Testis (tissue), 3 donors: ENCODE results near the gene ITPR2. TPM values are rescaled to one million over a fixed set of nuclear protein-coding genes. Genes with fewer than 3 reads are reported as not detected.

Experiments
- DNase-seq: peaks from one replicate; pipeline ENCODE4 v3.0.0-alpha.2; 2019
- H3K27ac ChIP-seq, 2 donors: fragments of 200-600 bp; sonication (generic); one replicate each; pipeline ENCODE4 v1.5.1; 2019
- H3K27me3 ChIP-seq: fragments of 200-600 bp; sonication (generic); one replicate; pipeline ENCODE4 v1.5.1; 2019
- H3K36me3 ChIP-seq: fragments of 200-600 bp; sonication (generic); one replicate; pipeline ENCODE4 v1.5.1; 2017; ENCODE audit warnings: low read depth; ENCODE audit errors: missing control alignments
- H3K4me1 ChIP-seq: fragments of 200-600 bp; sonication (generic); one replicate; pipeline ENCODE4 v1.5.1; 2019
- H3K4me3 ChIP-seq, 2 donors: fragments of 200-600 bp; sonication (generic); one replicate each; pipeline ENCODE4 v1.5.1; 2017 to 2019
- H3K9me3 ChIP-seq: fragments of 200-600 bp; sonication (generic); one replicate; pipeline ENCODE4 v1.5.1; 2017
- CTCF ChIP-seq, 3 experiments: fragments of 450-650 bp in 2 of 3; fragments of 200-600 bp in 1 of 3; sonication (generic) in 1 of 3; IDR thresholded peaks; one replicate each; pipeline ENCODE4 v1.5.1; 2016 to 2019; ENCODE audit warnings: antibody characterized with exemption in 3 of 3, mild to moderate bottlenecking in 2 of 3, moderate library complexity in 1 of 3
- POLR2A ChIP-seq: fragments of 450-650 bp; IDR thresholded peaks from one replicate; pipeline ENCODE4 v1.6.1; 2017; ENCODE audit warnings: antibody characterized with exemption, mild to moderate bottlenecking, moderate library complexity
- WGBS, 2 donors: methylation state at CpG; one replicate each; pipeline ENCODE4 v1.1.5; 2018; 5-methylcytosine and 5-hydroxymethylcytosine counted together
- intact Hi-C: fragments of 100-400 bp; cut with DNase I; formaldehyde crosslinking; loops from one replicate; pipeline ENCODE4 v1.15.1; 2023; ENCODE audit warnings: low total_unique reads
- polyA plus RNA-seq: library from polyadenylated mRNA; stranded (reverse); fragments of 350-450 nt; fragmentation: Illumina TruSeq; extraction: RNeasy Lipid Tissue Mini Kit (QIAGEN cat#74804); gene quantifications from one replicate; pipeline ENCODE4 v1.2.3, GENCODE V29; 2014; ENCODE audit warnings: low read depth, low replicate concordance; ENCODE audit not compliant: insufficient read depth
- total RNA-seq, 2 donors: library from RNA; depleted of rRNA; stranded (reverse); fragments of >200 nt; gene quantifications; one replicate each; pipeline ENCODE4 v1.2.3, GENCODE V29; 2016

The ITPR2 gene
- total and polyA plus RNA-seq, 3 donors from 2014 or later: 4.9 to 60.6 (median 56.9) TPM

DNA sequence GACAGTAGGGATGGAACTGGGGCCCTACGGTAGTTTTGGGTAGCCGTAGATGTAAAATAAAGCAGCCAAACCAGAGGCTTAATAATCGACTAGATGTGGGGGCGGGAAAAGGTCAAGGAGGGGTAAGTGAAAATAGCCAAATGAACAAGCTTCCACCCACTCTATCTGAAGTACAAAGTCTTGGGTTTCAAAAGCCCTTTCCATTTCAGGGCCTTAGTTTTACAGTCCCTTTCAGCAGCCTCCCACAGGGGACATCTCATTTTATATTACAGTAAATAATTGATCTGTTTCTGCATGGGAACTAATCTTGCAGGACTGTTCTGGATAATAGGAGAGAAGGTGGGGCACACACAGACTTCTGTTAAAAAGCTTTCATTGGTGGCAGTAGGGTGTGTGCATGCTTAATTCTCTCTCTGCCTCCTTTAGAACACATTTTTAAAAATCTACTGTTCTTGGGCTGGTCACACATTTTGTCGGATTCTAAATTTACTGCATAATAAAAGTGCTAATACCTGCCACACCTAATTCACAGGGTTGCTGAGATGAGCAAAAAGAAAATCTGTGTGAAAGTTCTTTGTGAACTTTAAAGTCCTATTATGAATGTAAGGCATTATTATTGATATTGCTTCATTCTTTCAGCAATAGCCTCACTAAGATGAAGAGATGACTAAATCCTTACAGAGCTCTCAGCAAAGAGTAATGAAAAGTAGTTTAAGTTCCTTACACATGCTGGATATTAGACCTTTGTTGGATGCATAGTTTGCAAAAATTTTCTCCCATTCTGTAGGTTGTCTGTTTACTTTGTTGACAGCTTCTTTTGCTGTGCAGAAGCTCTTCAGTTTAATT, 104.6 kb downstream of the ITPR2 start:
- Histone ChIP-seq H3K36me3 (no peaks in the 10 kb centered on the region), H3K4me3 (no peak overlapping the region), H3K27ac (no peak overlapping the region), H3K9me3 (no peaks in the 10 kb centered on the region), H3K27me3 (no peaks in the 10 kb centered on the region), H3K4me1 (peaks cover 6% of the 10 kb centered on the region)
- WGBS, 2 donors: 75% methylated on average over 5 of the region's 5 CpGs
- TF ChIP-seq POLR2A (no peak), CTCF (IDR thresholded peaks at IDR 0.05) (no peak)
- DNase-seq: no peak
- intact Hi-C loops: no loop called here

- peaks cover 13% of the 10 kb centered on the region for H3K4me1 ChIP-seq
- 86 to 92% methylated on average over 13 of the region's 13 CpGs for WGBS, 2 donors
- DNase-seq: no peak
- no peaks in the 10 kb centered on the region for H3K36me3 ChIP-seq
- no peak for TF ChIP-seq CTCF (IDR thresholded peaks at IDR 0.05)
- no peak for TF ChIP-seq POLR2A
- no peak overlapping the region for H3K27ac ChIP-seq
- H3K4me3 ChIP-seq: no peak overlapping the region
- no peaks in the 10 kb centered on the region for H3K27me3 ChIP-seq
- H3K9me3 ChIP-seq: no peaks in the 10 kb centered on the region
- intact Hi-C loops: no loop called here
Observed at GRCh38 chr12:26727482-26728204, 105.4 kb downstream of the ITPR2 start.

DNA sequence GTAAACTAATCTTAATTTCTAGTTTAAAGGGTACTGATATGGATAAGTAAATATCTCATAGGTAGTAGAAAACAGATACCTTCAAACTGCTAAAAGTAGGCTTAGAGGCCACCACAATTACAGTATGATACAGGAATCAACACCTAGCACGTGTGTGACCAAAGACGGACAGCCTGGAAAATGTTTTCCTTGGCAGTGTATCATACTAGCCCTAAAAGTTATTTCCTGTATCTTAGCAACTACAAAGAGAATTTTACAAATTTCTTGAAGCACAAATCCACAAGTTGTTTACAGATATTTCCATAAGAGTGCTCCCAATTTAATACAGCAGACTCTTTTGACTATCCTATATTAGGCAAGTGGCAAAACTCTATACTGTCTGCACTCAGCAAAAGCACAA, 106.0 kb downstream of the ITPR2 start:
- H3K4me3 ChIP-seq: no peak overlapping the region
- 69 to 70% methylated on average over 2 of the region's 2 CpGs for WGBS, 2 donors
- TF ChIP-seq POLR2A (no peak), CTCF (IDR thresholded peaks at IDR 0.05) (no peak)
- H3K36me3 ChIP-seq: no peaks in the 10 kb centered on the region
- H3K9me3 ChIP-seq: no peaks in the 10 kb centered on the region
- no peak for DNase-seq
- intact Hi-C loops: no loop called here
- no peaks in the 10 kb centered on the region for H3K27me3 ChIP-seq
- H3K4me1 ChIP-seq: peaks cover 13% of the 10 kb centered on the region
- H3K27ac ChIP-seq: no peak overlapping the region

DNA sequence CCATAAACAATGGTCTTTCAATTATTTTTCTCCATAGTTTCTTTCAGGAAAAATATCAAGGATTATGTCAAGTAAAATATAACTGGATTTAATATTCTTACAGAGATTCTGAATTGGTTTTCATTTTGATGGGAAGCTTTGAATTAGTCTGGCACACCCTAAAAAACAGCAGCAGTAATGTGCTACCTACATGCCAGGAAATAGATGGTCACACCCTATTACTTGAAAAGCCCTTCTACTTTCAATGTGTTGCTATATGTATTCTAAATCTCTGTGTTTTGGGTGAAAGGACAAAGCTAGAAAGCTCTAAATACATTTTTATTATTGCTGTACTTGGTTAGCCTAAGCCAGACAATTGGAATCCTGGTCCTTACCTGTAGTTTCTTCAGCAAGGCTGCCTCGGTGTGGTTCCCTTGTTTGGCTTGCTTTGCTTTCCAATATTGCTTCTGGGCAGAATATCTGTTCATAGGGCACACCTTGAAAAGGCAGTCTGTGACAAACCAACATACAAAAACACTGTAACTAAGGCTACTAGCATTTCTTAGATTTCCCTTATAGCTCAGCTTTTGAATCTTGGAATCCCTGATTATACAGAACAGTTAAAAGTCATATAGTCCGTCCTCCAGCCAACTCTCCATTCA, 107.6 kb downstream of the ITPR2 start:
- intact Hi-C loops: no loop called here
- peaks cover 13% of the 10 kb centered on the region for H3K4me1 ChIP-seq
- H3K27ac ChIP-seq: no peak overlapping the region
- no peaks in the 10 kb centered on the region for H3K27me3 ChIP-seq
- no peaks in the 10 kb centered on the region for H3K36me3 ChIP-seq
- TF ChIP-seq CTCF (IDR thresholded peaks at IDR 0.05): no peak
- TF ChIP-seq POLR2A: no peak
- H3K4me3 ChIP-seq: no peak overlapping the region
- 90 to 100% methylated on average over 2 of the region's 2 CpGs for WGBS, 2 donors
- no peak for DNase-seq
- H3K9me3 ChIP-seq: no peaks in the 10 kb centered on the region
